NCI-H460 (cell line): ENCODE data around the gene SLK. TPM values are rescaled to one million over a fixed set of nuclear protein-coding genes. Genes with fewer than 3 reads are reported as not detected.

Source experiments
- DNase-seq: peaks from one replicate; pipeline ENCODE4 v3.0.0-alpha.2; 2016; ENCODE audit warnings: low read depth; ENCODE audit errors: extremely low read depth
- polyA plus RNA-seq: library from polyadenylated mRNA; depleted of rRNA; stranded (reverse); fragments of >200 nt; gene quantifications from 2 replicates; pipeline ENCODE4 v1.2.3, GENCODE V29; 2014; cell fraction: nucleus; rRNA removed
- total RNA-seq: library from RNA; depleted of rRNA; stranded (reverse); fragments of >200 nt; shearing (Covaris generic); gene quantifications from 2 replicates; pipeline ENCODE4 v1.2.3, GENCODE V29; 2014; rRNA removed

Gene SLK
- 59.3 and 62.3 TPM in 2 replicates for total RNA-seq
- polyA plus RNA-seq: 22.7 and 27.9 TPM in 2 replicates

DNA sequence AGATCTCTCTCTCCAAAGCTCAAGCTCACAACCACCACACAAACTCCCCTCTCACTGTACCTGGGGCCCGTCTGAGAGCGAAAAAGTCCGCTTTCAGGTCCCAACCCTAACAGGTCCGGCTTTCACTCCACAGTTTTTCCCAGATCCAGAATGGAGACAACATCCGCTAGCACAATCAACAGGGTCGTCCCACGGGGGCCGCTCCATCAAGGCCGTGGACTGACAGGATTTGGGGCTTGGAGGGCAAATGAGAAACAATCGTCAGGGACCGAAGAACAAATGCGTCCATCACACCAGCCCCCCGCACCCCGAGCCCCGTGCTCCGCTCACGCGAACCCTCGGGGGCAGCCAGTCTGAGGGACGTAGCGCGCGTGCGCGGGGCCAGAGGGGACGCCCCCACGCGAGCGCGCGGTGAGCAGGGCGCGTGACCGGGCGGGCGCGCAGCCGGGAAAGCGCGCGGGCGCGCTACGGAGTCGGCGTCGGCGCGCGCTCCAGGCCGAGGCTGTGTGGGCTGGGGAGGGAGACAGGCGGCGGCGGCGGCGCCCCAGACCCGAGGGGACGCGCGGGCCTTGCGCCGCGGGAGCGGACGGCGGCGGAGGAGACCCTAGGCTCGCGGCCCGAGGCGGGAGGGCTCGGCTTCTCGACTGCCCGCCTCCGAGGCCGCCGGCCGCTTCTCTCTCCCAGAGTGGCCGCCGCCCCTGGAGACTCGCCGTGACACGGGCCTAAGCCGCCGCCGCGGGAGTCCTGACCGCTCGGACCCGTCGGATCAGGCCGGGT is at the start of gene SLK:
Gene SLK (plus strand): TSS at position 470 of the 777 bp plus-strand sequence. CDS start 606 bp downstream, outside the sequence.
- DNase-seq: peak; percentile 76

DNA sequence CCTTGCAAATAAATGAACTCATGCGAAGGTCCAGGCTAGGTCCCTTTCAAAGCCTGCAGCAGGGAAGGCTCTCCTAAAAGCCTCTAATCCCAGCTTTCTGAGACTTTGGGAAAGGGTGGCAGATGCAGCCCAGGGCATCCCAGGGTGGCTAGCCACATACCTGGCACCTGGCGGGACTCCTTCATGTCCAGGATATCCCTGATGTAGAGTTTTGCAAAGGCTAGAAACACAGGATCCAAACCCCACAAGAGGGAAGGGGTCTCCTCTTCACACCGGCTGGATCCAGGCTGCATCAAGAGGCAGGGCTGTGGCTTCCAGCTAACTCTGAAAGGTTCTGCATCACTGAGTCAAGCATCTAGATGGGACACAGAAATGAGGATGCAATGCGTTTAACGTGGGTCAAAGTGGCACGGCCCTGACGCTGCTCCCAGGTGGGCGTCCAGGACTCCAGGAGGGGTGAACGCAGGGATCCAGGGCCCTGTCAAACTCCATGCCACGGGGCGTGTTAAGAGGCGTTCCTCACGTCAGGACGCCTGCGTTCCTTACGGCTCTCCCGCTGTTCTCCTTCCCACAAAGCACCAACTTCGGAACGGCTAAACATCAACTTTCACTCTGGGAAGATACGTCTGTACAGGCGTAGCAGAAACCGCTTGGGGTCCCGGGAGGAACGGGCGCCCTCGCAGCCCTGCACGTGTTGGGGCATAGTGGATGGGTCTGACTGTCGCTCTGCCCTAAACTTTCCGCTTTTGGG is 49.5 kb upstream of the SLK start:
- no peak for DNase-seq

GRCh38 chr10:103918053-103918846 is 48.7 kb upstream of the SLK start, which contains the start of gene STN1:
STN1 (minus strand) TSS chr10:103918184; CDS start chr10:103917594, 590 bp downstream.
- peak; percentile 95 for DNase-seq

GRCh38 chr10:103919648-103920025 is 47.3 kb upstream of the SLK start:
- DNase-seq: no peak

DNA sequence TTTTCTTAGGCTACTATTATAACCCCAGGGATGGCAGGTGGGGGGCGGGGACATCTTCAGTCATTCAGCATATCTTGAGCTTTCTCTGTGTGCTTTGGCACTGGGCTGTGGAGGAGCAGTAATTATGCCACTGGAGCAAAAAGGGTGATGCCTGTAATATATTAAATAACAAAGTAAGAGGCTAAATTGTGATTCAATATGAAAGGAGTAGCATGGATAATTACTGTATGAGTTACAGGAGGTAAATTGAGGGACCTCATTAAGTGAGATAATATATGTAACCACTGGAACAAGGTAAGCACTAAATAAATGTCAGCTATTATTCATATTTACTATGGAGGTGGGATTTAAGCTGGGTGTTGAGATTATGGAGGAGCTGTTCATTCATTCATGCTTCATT is 45.7 kb upstream of the SLK start:
- no peak for DNase-seq

DNA sequence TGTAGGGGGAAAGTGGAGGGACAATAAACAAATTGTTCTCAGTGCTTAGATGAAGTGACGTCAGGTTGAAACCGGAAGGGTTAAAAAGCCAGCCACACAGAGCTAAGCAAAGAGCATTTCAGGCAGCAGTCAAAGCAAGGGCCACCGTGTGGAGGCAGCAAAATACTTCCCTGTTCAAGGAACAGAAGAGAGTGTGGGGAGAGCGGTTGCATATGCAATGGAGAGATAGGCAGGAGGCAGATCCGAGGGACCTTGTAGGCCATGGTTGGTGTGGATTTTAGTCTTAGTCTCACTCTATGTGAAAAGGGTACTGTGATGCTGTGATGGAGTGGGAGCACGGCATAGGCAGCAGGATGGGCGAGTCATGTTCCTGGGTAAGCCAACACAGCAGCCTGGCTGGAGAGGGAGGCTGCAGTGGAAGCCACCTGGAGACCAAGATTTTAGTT is 45.2 kb upstream of the SLK start:
- no peak for DNase-seq

GRCh38 chr10:103922659-103923058 is 44.3 kb upstream of the SLK start:
- no peak for DNase-seq

DNA sequence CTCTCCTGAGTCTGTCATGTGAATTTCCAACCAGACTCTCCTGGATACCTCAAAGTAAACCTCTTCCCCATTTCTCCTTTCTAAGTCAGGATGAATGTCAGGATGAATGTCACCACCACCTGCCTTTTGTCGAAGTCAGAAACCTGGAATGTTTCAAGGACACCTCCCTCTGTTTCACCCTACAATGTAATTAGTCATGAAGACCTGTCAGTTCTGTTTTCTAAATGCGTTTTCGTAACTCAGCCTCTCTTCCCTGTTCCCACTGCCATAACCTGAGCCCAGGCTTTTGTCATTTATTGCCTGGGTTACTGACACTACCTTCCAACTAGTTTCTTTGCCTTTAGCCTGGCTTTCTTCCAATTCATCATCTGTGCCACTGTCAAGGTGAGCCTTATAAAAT is 43.4 kb upstream of the SLK start:
- no peak for DNase-seq

- DNase-seq: no peak
These were observed 41.3 kb upstream of the SLK start for GRCh38 chr10:103925591-103925990.

GRCh38 chr10:103926722-103927319 is 40.1 kb upstream of the SLK start:
- no peak for DNase-seq

DNA sequence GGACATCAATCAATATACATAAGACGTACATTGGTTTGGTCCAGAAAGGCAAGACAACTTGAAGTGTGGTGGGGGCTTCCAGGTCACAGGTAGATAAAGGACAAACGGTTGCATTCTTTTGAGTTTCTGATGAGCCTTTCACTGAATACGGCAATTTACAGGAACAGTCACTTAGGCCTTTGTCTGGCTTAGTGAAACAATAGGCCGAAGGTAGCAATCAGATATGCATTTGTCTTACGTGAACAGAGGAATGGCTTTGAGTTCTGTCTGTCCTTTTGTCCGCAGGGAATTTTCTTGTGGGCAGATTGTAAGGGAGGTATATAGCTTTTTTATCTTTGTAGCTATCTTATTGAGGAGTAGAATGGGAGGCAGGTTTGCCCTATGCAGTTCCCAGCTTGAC is 38.2 kb upstream of the SLK start:
- no peak for DNase-seq

DNA sequence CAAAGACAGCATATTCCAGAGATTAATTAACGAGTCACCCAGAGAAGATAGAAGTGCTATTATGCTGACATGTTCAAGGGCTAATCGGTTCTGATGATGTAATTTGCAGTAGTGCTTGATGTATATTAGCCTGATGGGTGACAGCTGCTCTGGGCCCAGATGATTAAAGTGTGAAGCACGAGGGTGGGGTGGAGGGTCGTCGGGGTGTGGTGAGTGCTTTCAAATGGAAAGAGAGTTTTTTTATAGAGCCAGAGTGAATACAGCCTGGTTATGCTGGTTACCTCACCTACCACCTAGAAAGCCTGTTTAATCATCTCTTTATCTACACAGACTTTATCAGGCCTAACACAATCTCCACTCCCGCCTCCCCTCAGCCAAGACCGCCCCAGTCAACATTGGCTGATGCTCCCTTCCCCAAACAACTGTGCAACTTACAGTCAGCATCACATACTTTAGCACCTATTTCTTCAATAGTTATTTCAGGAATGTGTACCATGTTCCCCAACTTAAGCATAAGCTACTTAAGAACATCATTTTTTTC is 37.5 kb upstream of the SLK start:
- DNase-seq: no peak

DNA sequence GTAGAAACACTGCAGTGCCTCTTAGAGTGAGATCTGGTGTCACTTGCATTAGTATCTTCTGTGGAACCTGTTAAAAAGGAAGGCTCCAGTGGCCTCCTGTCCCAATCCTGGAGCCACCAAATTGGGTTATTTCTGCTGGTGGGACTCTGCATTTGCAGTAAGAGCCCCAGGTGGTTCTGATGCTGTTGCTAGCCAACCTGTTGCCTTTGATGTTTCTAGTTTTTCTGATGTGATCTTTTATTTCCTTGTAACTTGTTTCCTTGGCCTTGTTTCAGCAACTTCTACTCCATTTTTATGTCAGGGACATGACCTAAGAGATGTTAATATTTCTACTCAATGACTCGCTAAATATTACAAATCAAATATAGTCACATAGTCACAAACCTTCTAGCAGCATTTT is 36.5 kb upstream of the SLK start:
- DNase-seq: no peak

DNA sequence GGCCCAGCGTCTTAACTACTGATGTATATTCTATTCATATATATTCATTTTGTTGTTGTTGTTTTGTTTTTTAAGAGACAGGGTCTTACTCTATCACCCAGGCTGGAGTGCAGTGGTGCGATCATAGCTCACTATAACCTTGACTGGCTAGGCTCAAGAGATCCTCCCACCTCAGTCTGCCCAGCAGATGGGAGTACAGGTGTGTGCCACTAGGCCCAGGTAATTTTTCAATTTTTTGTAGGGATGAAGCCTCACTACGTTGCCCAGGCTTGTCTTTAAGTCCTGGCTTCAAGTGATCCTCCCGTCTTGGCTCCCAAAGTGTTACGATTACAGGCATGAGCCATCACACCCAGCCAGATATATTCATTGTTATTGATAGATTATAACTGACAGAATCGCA is 36.1 kb upstream of the SLK start:
- no peak for DNase-seq

DNA sequence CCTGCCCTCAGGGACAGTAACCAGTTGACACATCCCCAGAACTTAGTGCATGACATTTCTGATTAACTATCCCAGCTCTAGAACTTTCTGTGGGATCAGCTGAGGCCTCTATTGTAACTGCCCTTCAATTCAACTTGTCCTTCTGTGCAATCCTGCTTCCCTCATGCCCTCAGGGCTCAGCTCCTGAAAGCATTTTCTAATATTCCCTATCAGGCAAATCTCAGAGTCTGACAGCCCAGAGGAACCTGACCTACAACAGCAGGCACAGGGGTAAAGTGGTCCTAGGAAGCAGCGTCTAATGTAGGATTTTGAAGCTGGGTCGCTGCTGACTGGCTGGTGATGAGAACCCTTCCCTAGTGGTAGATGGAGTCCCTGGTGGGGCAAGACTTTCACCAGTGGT is 35.3 kb upstream of the SLK start:
- no peak for DNase-seq

- no peak for DNase-seq
These were observed 34.7 kb upstream of the SLK start for GRCh38 chr10:103932271-103932670.

- DNase-seq: no peak
These were observed 34.0 kb upstream of the SLK start for GRCh38 chr10:103932971-103933370.

DNA sequence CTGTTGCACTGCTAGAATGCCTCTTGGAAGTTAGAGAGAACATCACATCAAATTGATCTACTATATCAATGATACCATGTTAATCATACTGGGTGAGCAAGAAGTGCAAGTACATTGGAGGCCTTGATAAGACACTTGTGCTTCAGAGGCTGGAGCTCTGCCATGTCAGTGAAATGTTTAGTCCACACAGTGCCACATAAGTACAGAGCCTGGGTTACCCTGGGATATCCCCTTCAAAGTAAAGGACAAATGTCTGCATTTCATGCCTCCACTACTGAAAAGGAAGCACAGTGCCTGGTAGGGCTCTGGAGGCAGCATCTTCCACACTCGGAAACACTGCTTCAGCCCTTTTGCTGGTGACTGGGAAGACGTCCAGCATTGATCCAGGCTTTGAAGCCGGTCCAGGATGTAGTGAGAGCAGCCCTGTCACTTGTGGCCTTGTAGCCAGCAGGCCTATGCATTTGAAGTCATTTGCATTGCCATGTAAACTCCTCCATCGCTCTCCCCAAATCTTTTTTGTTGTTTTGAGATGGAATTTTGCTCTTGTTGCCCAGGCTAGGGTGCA is 33.3 kb upstream of the SLK start:
- no peak for DNase-seq

DNA sequence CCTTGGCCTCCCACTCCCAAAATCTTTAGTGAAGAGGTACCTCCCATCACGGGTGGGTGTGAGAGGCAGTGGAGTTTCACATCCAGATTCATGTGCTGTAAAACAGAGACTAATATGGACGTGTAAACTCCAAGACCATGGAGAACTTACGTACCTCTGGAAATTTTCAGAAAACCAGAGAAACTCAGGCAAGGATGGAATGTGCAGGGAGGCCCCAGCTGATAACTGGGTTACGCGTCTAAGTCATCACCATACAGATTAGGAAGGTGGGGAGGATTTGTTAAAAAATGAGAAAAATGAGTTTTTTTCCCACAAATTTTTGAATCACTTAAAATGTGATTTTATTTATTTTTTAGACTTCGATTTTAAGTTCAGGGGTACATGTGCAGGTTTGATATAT is 32.6 kb upstream of the SLK start:
- no peak for DNase-seq

DNA sequence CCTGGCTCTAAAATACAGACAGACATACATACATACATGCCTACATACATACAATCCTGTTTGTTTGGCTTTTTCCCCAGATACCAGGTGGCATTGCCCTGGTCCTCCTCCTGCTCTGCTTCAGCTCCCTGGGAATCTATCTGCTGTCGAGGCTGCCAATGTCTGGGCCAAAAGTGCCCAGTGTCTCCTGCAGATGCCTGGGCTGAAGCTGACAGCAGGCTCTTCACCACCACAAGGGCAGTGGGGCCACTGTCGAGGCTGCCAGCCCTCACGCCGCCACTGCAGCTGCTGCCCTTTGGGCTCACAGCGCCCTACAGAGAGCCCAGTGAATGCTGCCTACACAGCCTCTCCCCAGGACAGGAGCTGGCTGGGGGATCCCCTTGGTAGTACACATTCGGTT is 30.9 kb upstream of the SLK start:
- no peak for DNase-seq
